22Rv1 (cell line): Measurements from ENCODE around the gene GAPVD1.

Experiments
- CTCF ChIP-seq: fragments of 450-650 bp; IDR thresholded peaks from 2 replicates; pipeline ENCODE4 v1.5.1; 2017; ENCODE audit warnings: mild to moderate bottlenecking
- ZFX ChIP-seq: fragments of 450-650 bp; IDR thresholded peaks from 2 replicates; pipeline ENCODE4 v1.6.1; 2017; ENCODE audit warnings: antibody characterized with exemption, borderline replicate concordance

GRCh38 chr9:125416517-125416916 is 154.9 kb downstream of the GAPVD1 start:
- TF ChIP-seq CTCF (no peak), ZFX (no peak)
